ENCODE results near the gene TSPAN3.

TSPAN3 gene

GRCh38 chr15:77097921-77098320, 27.0 kb upstream of the TSPAN3 start:
- Histone ChIP-seq H3K9ac (ENCODE audit: low read length) (no peak overlapping the region), H3K36me3 (ENCODE audit: low read length) (no peaks in the 10 kb centered on the region), H3F3A (ENCODE audit: insufficient read depth) (no peaks in the 10 kb centered on the region), H3K4me3 (ENCODE audit: insufficient read depth, low read length, poor library complexity, severe bottlenecking) (no peak overlapping the region), H3K9me3 (ENCODE audit: insufficient read depth, low read length) (no peaks in the 10 kb centered on the region), H3K9me2 (replicated peaks; ENCODE audit: insufficient read depth, low read length) (no peaks in the 10 kb centered on the region), H4K20me1 (ENCODE audit: low read depth, low read length) (no peaks in the 10 kb centered on the region), H3K27me3 (ENCODE audit: low read length) (no peaks in the 10 kb centered on the region), H3K27ac (ENCODE audit: low read depth, low read length) (no peak overlapping the region), H3K79me2 (ENCODE audit: insufficient read depth, low read length) (no peaks in the 10 kb centered on the region), H3K4me2 (ENCODE audit: low read depth, low read length, poor library complexity, severe bottlenecking) (no peak overlapping the region), H2AFZ (ENCODE audit: low read depth, low read length, severe bottlenecking) (no peak overlapping the region)
- no peak for TF ChIP-seq EZH2phosphoT487 (conservative IDR thresholded peaks at IDR 0.05; ENCODE audit: low read length)
- TF ChIP-seq CTCF (IDR thresholded peaks at IDR 0.05; ENCODE audit: insufficient read depth, low read length, poor library complexity, severe bottlenecking): no peak

- no peak overlapping the region for H3K27ac ChIP-seq (ENCODE audit: low read depth, low read length)
- TF ChIP-seq EZH2phosphoT487 (conservative IDR thresholded peaks at IDR 0.05; ENCODE audit: low read length): no peak
- no peak for TF ChIP-seq CTCF (IDR thresholded peaks at IDR 0.05; ENCODE audit: insufficient read depth, low read length, poor library complexity, severe bottlenecking)
- no peaks in the 10 kb centered on the region for H4K20me1 ChIP-seq (ENCODE audit: low read depth, low read length)
These were observed 26.4 kb upstream of the TSPAN3 start for GRCh38 chr15:77097248-77097721.

GRCh38 chr15:77096541-77096940, 25.6 kb upstream of the TSPAN3 start:
- TF ChIP-seq EZH2phosphoT487 (conservative IDR thresholded peaks at IDR 0.05; ENCODE audit: low read length) (no peak), CTCF (IDR thresholded peaks at IDR 0.05; ENCODE audit: insufficient read depth, low read length, poor library complexity, severe bottlenecking) (no peak)
- Histone ChIP-seq H4K20me1 (ENCODE audit: low read depth, low read length) (no peaks in the 10 kb centered on the region), H3K9me2 (replicated peaks; ENCODE audit: insufficient read depth, low read length) (no peaks in the 10 kb centered on the region), H3F3A (ENCODE audit: insufficient read depth) (no peaks in the 10 kb centered on the region), H2AFZ (ENCODE audit: low read depth, low read length, severe bottlenecking) (no peak overlapping the region), H3K9ac (ENCODE audit: low read length) (no peak overlapping the region), H3K4me2 (ENCODE audit: low read depth, low read length, poor library complexity, severe bottlenecking) (no peak overlapping the region), H3K4me3 (ENCODE audit: insufficient read depth, low read length, poor library complexity, severe bottlenecking) (no peak overlapping the region), H3K9me3 (ENCODE audit: insufficient read depth, low read length) (no peaks in the 10 kb centered on the region), H3K27ac (ENCODE audit: low read depth, low read length) (no peak overlapping the region), H3K36me3 (ENCODE audit: low read length) (no peaks in the 10 kb centered on the region), H3K79me2 (ENCODE audit: insufficient read depth, low read length) (no peaks in the 10 kb centered on the region), H3K27me3 (ENCODE audit: low read length) (no peaks in the 10 kb centered on the region)

More at GRCh38 chr15:77097248-77097721, 26.4 kb upstream of the TSPAN3 start:
- Histone ChIP-seq H3K27me3 (ENCODE audit: low read length) (no peaks in the 10 kb centered on the region), H3K4me2 (ENCODE audit: low read depth, low read length, poor library complexity, severe bottlenecking) (no peak overlapping the region), H2AFZ (ENCODE audit: low read depth, low read length, severe bottlenecking) (no peak overlapping the region), H3K9ac (ENCODE audit: low read length) (no peak overlapping the region), H3K36me3 (ENCODE audit: low read length) (no peaks in the 10 kb centered on the region), H3K4me3 (ENCODE audit: insufficient read depth, low read length, poor library complexity, severe bottlenecking) (no peak overlapping the region), H3K9me3 (ENCODE audit: insufficient read depth, low read length) (no peaks in the 10 kb centered on the region), H3K9me2 (replicated peaks; ENCODE audit: insufficient read depth, low read length) (no peaks in the 10 kb centered on the region), H3F3A (ENCODE audit: insufficient read depth) (no peaks in the 10 kb centered on the region), H3K79me2 (ENCODE audit: insufficient read depth, low read length) (no peaks in the 10 kb centered on the region)
